ENCODE data around the gene ATF2. TPM values are rescaled to one million over a fixed set of nuclear protein-coding genes. Genes with fewer than 3 reads are reported as not detected.

The ATF2 gene
- total RNA-seq, 2 donors from 2014 or later: 32.4 to 46.4 TPM

DNA sequence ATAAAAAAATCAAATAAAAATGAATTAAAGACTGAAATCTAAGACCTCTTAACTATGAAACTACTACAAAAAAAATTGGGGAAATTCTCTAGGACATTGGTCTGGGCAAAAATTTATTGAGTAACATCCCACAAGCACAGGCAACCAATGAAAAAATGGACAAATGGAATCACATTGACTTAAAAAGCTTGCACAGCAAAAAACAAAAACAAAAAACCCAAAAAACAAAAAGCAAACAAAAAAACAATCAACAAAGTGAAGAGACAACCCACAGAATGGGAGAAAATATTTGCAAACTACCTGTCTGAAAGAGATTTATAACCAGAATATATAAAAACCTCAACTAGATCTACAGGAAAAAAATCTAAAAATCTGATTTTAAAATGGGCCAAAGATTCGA lies 99.5 kb downstream of the ATF2 start:
- Histone ChIP-seq H3K4me1 (no peaks in the 10 kb centered on the region), H3K4me3 (no peak overlapping the region), H3K9ac (ENCODE audit: low read depth in 2 of 2, low read length in 2 of 2) (no peak overlapping the region), H3K36me3 (no peaks in the 10 kb centered on the region), H3K27me3 (no peaks in the 10 kb centered on the region), H3K27ac (no peak overlapping the region), H3K9me3 (no peaks in the 10 kb centered on the region)
- no peak for DNase-seq
- TF ChIP-seq, protein P1, sequence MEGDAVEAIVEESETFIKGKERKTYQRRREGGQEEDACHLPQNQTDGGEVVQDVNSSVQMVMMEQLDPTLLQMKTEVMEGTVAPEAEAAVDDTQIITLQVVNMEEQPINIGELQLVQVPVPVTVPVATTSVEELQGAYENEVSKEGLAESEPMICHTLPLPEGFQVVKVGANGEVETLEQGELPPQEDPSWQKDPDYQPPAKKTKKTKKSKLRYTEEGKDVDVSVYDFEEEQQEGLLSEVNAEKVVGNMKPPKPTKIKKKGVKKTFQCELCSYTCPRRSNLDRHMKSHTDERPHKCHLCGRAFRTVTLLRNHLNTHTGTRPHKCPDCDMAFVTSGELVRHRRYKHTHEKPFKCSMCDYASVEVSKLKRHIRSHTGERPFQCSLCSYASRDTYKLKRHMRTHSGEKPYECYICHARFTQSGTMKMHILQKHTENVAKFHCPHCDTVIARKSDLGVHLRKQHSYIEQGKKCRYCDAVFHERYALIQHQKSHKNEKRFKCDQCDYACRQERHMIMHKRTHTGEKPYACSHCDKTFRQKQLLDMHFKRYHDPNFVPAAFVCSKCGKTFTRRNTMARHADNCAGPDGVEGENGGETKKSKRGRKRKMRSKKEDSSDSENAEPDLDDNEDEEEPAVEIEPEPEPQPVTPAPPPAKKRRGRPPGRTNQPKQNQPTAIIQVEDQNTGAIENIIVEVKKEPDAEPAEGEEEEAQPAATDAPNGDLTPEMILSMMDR (IDR thresholded peaks at IDR 0.05): no peak
- intact Hi-C loops (cut with DNase I): no loop called here

DNA sequence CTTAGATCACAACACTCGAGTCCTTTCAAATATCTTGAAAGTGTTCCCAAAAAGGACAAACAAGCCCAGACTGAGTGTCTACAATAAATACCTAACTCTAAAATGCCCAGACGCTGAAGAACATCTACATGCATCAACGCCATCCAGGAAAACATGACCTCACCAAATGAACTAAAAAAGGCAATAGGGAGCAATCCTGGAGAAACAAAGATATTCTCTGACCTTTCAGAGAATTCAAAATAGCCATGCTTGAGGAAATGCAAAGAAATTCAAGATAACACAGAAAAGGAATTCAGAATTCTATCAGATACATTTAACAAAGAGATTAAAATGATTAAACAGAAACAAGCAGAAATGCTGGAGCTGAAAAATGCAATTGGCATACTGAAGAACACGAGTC lies 101.6 kb downstream of the ATF2 start:
- no peaks in the 10 kb centered on the region for H3K36me3 ChIP-seq
- no peak overlapping the region for H3K9ac ChIP-seq (ENCODE audit: low read depth in 2 of 2, low read length in 2 of 2)
- H3K27me3 ChIP-seq: no peaks in the 10 kb centered on the region
- no peak overlapping the region for H3K4me3 ChIP-seq
- DNase-seq: no peak
- H3K27ac ChIP-seq: no peak overlapping the region
- no peaks in the 10 kb centered on the region for H3K9me3 ChIP-seq
- intact Hi-C loops (cut with DNase I): no loop called here
- no peaks in the 10 kb centered on the region for H3K4me1 ChIP-seq
- TF ChIP-seq, protein P1 (IDR thresholded peaks at IDR 0.05): no peak

GRCh38 chr2:175064797-175065196 lies 103.2 kb downstream of the ATF2 start:
- no peak overlapping the region for H3K4me3 ChIP-seq
- H3K27ac ChIP-seq: no peak overlapping the region
- no peak for DNase-seq
- no peaks in the 10 kb centered on the region for H3K36me3 ChIP-seq
- intact Hi-C loops (cut with DNase I): no loop called here
- H3K9me3 ChIP-seq: no peaks in the 10 kb centered on the region
- no peak overlapping the region for H3K9ac ChIP-seq (ENCODE audit: low read depth in 2 of 2, low read length in 2 of 2)
- TF ChIP-seq, protein P1 (IDR thresholded peaks at IDR 0.05): no peak
- no peaks in the 10 kb centered on the region for H3K27me3 ChIP-seq
- H3K4me1 ChIP-seq: no peaks in the 10 kb centered on the region

DNA sequence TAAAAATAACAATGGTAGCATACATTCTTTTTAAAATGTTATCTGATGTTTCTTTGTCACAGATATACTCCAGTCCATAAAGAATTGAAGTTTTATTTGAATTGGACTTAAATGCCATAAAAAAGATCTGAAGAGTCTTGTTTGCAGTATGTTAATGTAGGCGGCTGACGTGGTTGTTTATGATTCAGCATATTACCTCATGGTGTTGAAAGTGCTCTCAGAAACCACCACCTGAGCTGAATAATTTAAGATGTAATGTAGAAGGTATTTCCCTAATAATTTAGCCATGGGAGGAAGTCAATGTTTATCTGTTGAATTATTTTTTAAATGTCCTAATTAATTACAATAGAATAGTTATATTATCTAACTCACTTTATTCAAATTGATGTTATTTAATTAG lies 104.3 kb downstream of the ATF2 start:
- Histone ChIP-seq H3K4me3 (no peak overlapping the region), H3K36me3 (no peaks in the 10 kb centered on the region), H3K9ac (ENCODE audit: low read depth in 2 of 2, low read length in 2 of 2) (no peak overlapping the region), H3K27me3 (no peaks in the 10 kb centered on the region), H3K4me1 (no peaks in the 10 kb centered on the region), H3K27ac (no peak overlapping the region), H3K9me3 (no peaks in the 10 kb centered on the region)
- TF ChIP-seq, protein P1 (IDR thresholded peaks at IDR 0.05): no peak
- intact Hi-C loops (cut with DNase I): no loop called here
- no peak for DNase-seq

GRCh38 chr2:175062787-175063585 lies 105.0 kb downstream of the ATF2 start:
- Histone ChIP-seq H3K9me3 (no peaks in the 10 kb centered on the region), H3K9ac (ENCODE audit: low read depth in 2 of 2, low read length in 2 of 2) (no peak overlapping the region), H3K4me1 (no peaks in the 10 kb centered on the region), H3K4me3 (no peak overlapping the region), H3K27me3 (no peaks in the 10 kb centered on the region), H3K27ac (no peak overlapping the region), H3K36me3 (no peaks in the 10 kb centered on the region)
- TF ChIP-seq, protein P1 (IDR thresholded peaks at IDR 0.05): no peak
- intact Hi-C loops (cut with DNase I): no loop called here
- no peak for DNase-seq
